Keratinocyte (primary cell): ENCODE measurements around the gene POU3F1.

ENCODE experiments used
- CTCF ChIP-seq, 3 experiments: IDR thresholded peaks in 1 of 3; conservative IDR thresholded peaks in 1 of 3; optimal IDR thresholded peaks in 1 of 3; 2 replicates in 2 of 3; 3 replicates in 1 of 3; pipeline versions ENCODE3 to v1.5.1; 2011; ENCODE audit warnings: low read length in 3 of 3, mild to moderate bottlenecking in 3 of 3, moderate library complexity in 2 of 3, control low read depth in 1 of 3, inconsistent platforms in 1 of 3; ENCODE audit not compliant: insufficient read depth in 2 of 3; ENCODE audit errors: extremely low read depth in 1 of 3
- EZH2 ChIP-seq: IDR thresholded peaks from one replicate; pipeline ENCODE4 v1.6.1; 2012; ENCODE audit warnings: inconsistent platforms, mild to moderate bottlenecking, low read length, moderate library complexity

GRCh38 chr1:38095454-38095931 is 48.9 kb upstream of the POU3F1 start:
- TF ChIP-seq CTCF (optimal IDR thresholded peaks at IDR 0.05 in 1 of 3, IDR thresholded peaks at IDR 0.05 in 1 of 3, conservative IDR thresholded peaks at IDR 0.05 in 1 of 3; ENCODE audit: extremely low read depth in 1 of 3, insufficient read depth in 2 of 3, low read length in 3 of 3) (no peak), EZH2 (no peak)
